A673 (cell line): ENCODE data around the gene CARD6.

ENCODE experiments used
- CTCF ChIP-seq: fragments of 300-800, 200-600 bp; sonication (generic); conservative IDR thresholded peaks from 2 replicates; pipeline ENCODE4 v1.5.1; 2017; ENCODE audit warnings: low read depth, mild to moderate bottlenecking, antibody characterized with exemption, low read length, moderate library complexity, mixed read lengths
- EZH2 ChIP-seq: fragments of 200-600 bp; sonication (generic); IDR thresholded peaks from 2 replicates; pipeline ENCODE4 v1.6.1; 2017; ENCODE audit warnings: borderline replicate concordance, low read depth, mild to moderate bottlenecking, mixed read lengths, antibody characterized with exemption, low read length; ENCODE audit not compliant: poor library complexity, severe bottlenecking

DNA sequence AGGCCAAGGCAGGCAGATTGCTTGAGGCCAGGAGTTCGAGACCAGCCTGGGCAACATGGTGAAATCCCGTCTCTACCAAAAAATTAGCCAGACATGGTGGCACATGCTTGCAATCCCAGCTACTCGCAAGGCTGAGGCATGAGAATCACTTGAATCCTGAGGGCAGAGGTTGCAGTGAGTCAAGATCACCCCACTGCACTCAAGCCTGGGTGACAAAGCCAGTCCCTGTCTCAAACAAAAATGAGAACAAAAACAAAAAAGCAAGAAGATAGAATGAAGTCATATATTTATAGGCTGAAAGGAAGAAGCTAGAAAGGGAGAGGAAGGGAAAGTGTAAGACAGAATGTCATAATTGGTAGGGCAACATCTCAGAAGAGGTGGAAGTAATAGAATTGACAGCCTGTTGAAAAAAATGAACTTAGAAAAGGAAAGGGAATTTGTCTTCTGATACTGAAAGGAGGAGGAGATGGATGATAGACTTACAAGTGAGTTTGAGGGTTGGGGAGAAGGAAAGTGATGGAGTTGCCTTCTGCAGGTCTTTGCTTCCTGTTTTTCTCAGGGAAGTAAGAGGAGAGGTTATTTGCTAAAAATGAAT, 32.2 kb downstream of the CARD6 start:
- TF ChIP-seq CTCF (no peak), EZH2 (no peak)
